ENCODE results near the gene SEC31A.

- no peak for TF ChIP-seq POLR2A (IDR thresholded peaks at IDR 0.05)
- no peak for TF ChIP-seq CTCF (IDR thresholded peaks at IDR 0.05)
- no peak for TF ChIP-seq EP300 (IDR thresholded peaks at IDR 0.05)
These were observed 1.5 kb upstream of the SEC31A start for GRCh38 chr4:82892467-82892802.
